HCT116 (cell line): ENCODE measurements around the gene ABTB2. TPM values are rescaled to one million over a fixed set of nuclear protein-coding genes. Genes with fewer than 3 reads are reported as not detected.

ENCODE experiments used
- ATAC-seq: fragments of 200-7000 bp; cut with Tn5 transposase; 2 replicates; pipeline ENCODE4 v1.9.1; 2020; ENCODE audit warnings: mild to moderate bottlenecking, moderate library complexity
- BruUV-seq: library from RNA; stranded (reverse); fragments of 400-500 nt; replicated peaks from 2 replicates; lab custom pipeline; 2021; lab: Mats Ljungman, UMichigan
- CTCF ChIA-PET: fragments of 300-600 bp; sonication (Branson Sonifier 250); formaldehyde crosslinking; loops from one replicate; lab custom pipeline; 2021; ENCODE audit warnings: antibody characterized with exemption; lab: Charles Lee
- POLR2A ChIA-PET: fragments of 300-600, 350-600 bp; sonication (Branson Sonifier 250); formaldehyde crosslinking; loops from one replicate; lab custom pipeline; 2021; ENCODE audit warnings: antibody characterized with exemption; lab: Charles Lee
- RAD21 ChIA-PET, 2 experiments: fragments of 300-600 bp; sonication (Branson Sonifier 250); formaldehyde crosslinking; loops; one replicate each; lab custom pipeline; 2023; ENCODE audit warnings: low total read pairs in 2 of 2; ENCODE audit not compliant: uncharacterized antibody in 2 of 2, unreplicated experiment in 2 of 2, low non-redundant PET in 1 of 2; lab: Charles Lee
- DNase-seq: peaks from one replicate; pipeline ENCODE4 v3.0.0-alpha.2; 2010; ENCODE audit warnings: low read depth, low spot score
- H2AFZ ChIP-seq: fragments of 200-600 bp; shearing (Covaris generic), sonication (generic); 2 replicates; pipeline ENCODE4 v1.6.1; 2017; ENCODE audit warnings: low read depth, mixed run types, mixed read lengths, antibody characterized with exemption, low read length; ENCODE audit not compliant: poor library complexity, severe bottlenecking
- H3K27ac ChIP-seq: 2 replicates; pipeline ENCODE4 v1.5.1; 2012; ENCODE audit warnings: low read depth, low read length
- H3K27me3 ChIP-seq: fragments of 200-600 bp; sonication (generic); 2 replicates; pipeline ENCODE4 v1.6.1; 2016; ENCODE audit warnings: mixed run types, low read length, mixed read lengths; ENCODE audit not compliant: insufficient read depth
- H3K36me3 ChIP-seq, 2 experiments: fragments of 200-500 bp in 1 of 2; fragments of 200-600 bp in 1 of 2; sonication (Bioruptor generic) in 1 of 2; sonication (generic) in 1 of 2; 2 replicates each; pipeline versions ENCODE4 v1.5.1 to v1.6.1; 2014 to 2016; ENCODE audit warnings: low read length in 2 of 2, inconsistent platforms in 1 of 2, mixed read lengths in 1 of 2, mixed run types in 1 of 2; ENCODE audit not compliant: insufficient read depth in 2 of 2, control insufficient read depth in 1 of 2
- H3K4me1 ChIP-seq, 2 experiments: fragments of 200-600 bp in 1 of 2; sonication (generic) in 1 of 2; 2 replicates each; pipeline versions ENCODE4 v1.5.1 to v1.6.1; 2012 to 2017; ENCODE audit warnings: low read length in 2 of 2, inconsistent platforms in 1 of 2, mild to moderate bottlenecking in 1 of 2, mixed read lengths in 1 of 2, mixed run types in 1 of 2, moderate library complexity in 1 of 2; ENCODE audit not compliant: insufficient read depth in 2 of 2, control insufficient read depth in 1 of 2
- H3K4me2 ChIP-seq: fragments of 200-600 bp; sonication (generic); 2 replicates; pipeline ENCODE4 v1.6.1; 2017; ENCODE audit warnings: mixed run types, low read length, mixed read lengths
- H3K4me3 ChIP-seq, 2 experiments: fragments of 200-600 bp in 1 of 2; sonication (generic) in 1 of 2; replicated peaks in 1 of 2; 2 replicates each; pipeline ENCODE4 v1.5.1; 2011 to 2016; ENCODE audit warnings: low read length in 2 of 2, control low read depth in 1 of 2, low read depth in 1 of 2, mild to moderate bottlenecking in 1 of 2, mixed read lengths in 1 of 2, mixed run types in 1 of 2
- H3K79me2 ChIP-seq: fragments of 200-600 bp; sonication (generic); 2 replicates; pipeline ENCODE4 v1.6.1; 2017; ENCODE audit warnings: mild to moderate bottlenecking, mixed run types, low read length, moderate library complexity, mixed read lengths; ENCODE audit not compliant: insufficient read depth
- H3K9ac ChIP-seq: fragments of 200-600 bp; sonication (generic); 2 replicates; pipeline ENCODE4 v1.6.1; 2016; ENCODE audit warnings: low read length, mixed read lengths
- H3K9me2 ChIP-seq: fragments of 200-600 bp; sonication (generic), shearing (Covaris generic); 2 replicates; pipeline ENCODE4 v1.6.1; 2017; ENCODE audit warnings: mixed run types, mild to moderate bottlenecking, moderate library complexity; ENCODE audit not compliant: insufficient read depth
- H3K9me3 ChIP-seq, 2 experiments: fragments of 200-500 bp in 1 of 2; fragments of 200-600 bp in 1 of 2; sonication (Bioruptor generic) in 1 of 2; sonication (generic) in 1 of 2; 2 replicates each; pipeline ENCODE4 v1.6.1; 2014 to 2017; ENCODE audit warnings: low read length in 2 of 2, mixed read lengths in 2 of 2, inconsistent platforms in 1 of 2, low read depth in 1 of 2, mild to moderate bottlenecking in 1 of 2, mixed run types in 1 of 2, moderate library complexity in 1 of 2; ENCODE audit not compliant: control insufficient read depth in 1 of 2, insufficient read depth in 1 of 2
- H4K20me1 ChIP-seq: fragments of 200-600 bp; sonication (generic), shearing (Covaris generic); 2 replicates; pipeline ENCODE4 v1.6.1; 2017; ENCODE audit warnings: mixed run types, mild to moderate bottlenecking, moderate library complexity; ENCODE audit not compliant: insufficient read depth
- CBX3 ChIP-seq: IDR thresholded peaks from 2 replicates; pipeline ENCODE4 v1.6.1; 2012; ENCODE audit warnings: low read depth
- CEBPB ChIP-seq: IDR thresholded peaks from 2 replicates; pipeline ENCODE4 v1.6.1; 2012; ENCODE audit warnings: low read depth
- CTCF ChIP-seq, 3 experiments: fragments of 200-600 bp in 1 of 3; sonication (generic) in 1 of 3; IDR thresholded peaks in 2 of 3; conservative IDR thresholded peaks in 1 of 3; 2 replicates each; pipeline ENCODE4 v1.5.1; 2012 to 2017; ENCODE audit warnings: low read depth in 2 of 3, low read length in 2 of 3, antibody characterized with exemption in 1 of 3, borderline replicate concordance in 1 of 3, control low read depth in 1 of 3, mild to moderate bottlenecking in 1 of 3, mixed read lengths in 1 of 3, mixed run types in 1 of 3, moderate library complexity in 1 of 3; ENCODE audit not compliant: insufficient read depth in 1 of 3
- ELF1 ChIP-seq: IDR thresholded peaks from 2 replicates; pipeline ENCODE4 v1.6.1; 2012; ENCODE audit warnings: low read depth, borderline replicate concordance
- EZH2 ChIP-seq: fragments of 200-600 bp; sonication (generic); IDR thresholded peaks from 2 replicates; pipeline ENCODE4 v1.6.1; 2017; ENCODE audit warnings: antibody characterized with exemption, mixed run types
- EZH2phosphoT487 ChIP-seq: fragments of 200-600 bp; IDR thresholded peaks from 2 replicates; pipeline ENCODE4 v1.6.1; 2018; ENCODE audit warnings: antibody characterized with exemption, borderline replicate concordance
- FOSL1 ChIP-seq: IDR thresholded peaks from 2 replicates; pipeline ENCODE4 v1.6.1; 2012; ENCODE audit warnings: low read depth
- POLR2A ChIP-seq: IDR thresholded peaks from 2 replicates; pipeline ENCODE4 v1.7.0; 2011; ENCODE audit warnings: borderline replicate concordance; ENCODE audit not compliant: insufficient read depth, insufficient read length; ENCODE audit errors: extremely low read depth
- RAD21 ChIP-seq: IDR thresholded peaks from 2 replicates; pipeline ENCODE4 v1.6.1; 2012; ENCODE audit warnings: low read depth, mild to moderate bottlenecking
- SIN3A ChIP-seq: IDR thresholded peaks from 2 replicates; pipeline ENCODE4 v1.6.1; 2012; ENCODE audit warnings: low read depth
- ZFX ChIP-seq: fragments of 450-650 bp; IDR thresholded peaks from 2 replicates; pipeline ENCODE4 v1.6.1; 2017
- ZNF274 ChIP-seq: fragments of 200-500 bp; sonication (Bioruptor generic); IDR thresholded peaks from 2 replicates; pipeline ENCODE4 v1.6.1; 2014; ENCODE audit warnings: mild to moderate bottlenecking, low read depth, low read length, inconsistent platforms
- intact Hi-C: fragments of 100-400 bp; cut with micrococcal nuclease; formaldehyde crosslinking; loops from 2 replicates; pipeline ENCODE4 v1.10.0; 2022
- total RNA-seq: library from RNA; stranded (reverse); gene quantifications from one replicate; pipeline ENCODE4 v1.2.1, GENCODE V29; 2021; ENCODE audit not compliant: unreplicated experiment
- TF ChIP-seq, protein P1 (sequence below): IDR thresholded peaks from 2 replicates; pipeline ENCODE4 v1.6.1; 2012; ENCODE audit warnings: low read depth
- TF ChIP-seq, protein P2 (sequence below): IDR thresholded peaks from 2 replicates; pipeline ENCODE4 v1.6.1; 2012

The ABTB2 gene
- total RNA-seq, 1 experiment from 2014 or later = 6.8 TPM

DNA sequence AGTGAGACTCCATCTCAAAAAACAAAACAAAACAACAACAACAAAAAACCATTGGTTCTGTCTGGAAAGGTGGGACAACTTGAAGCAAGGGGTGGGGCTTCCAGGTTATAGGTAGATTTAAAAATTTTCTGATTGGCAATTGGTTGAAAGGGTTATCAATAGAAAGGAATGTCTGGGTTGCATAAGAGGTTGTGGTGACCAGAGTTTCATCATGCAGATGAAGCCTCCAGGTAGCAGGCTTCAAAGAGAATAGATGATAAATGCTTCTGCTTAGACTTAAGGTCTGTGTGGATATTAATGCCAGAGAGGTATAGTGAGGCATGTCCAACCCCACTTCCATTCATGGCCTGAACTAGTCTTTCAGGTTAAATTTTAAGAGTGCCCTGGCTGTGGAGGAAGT, 135.8 kb downstream of the ABTB2 start:
- peaks cover 12 to 30% of the 10 kb centered on the region in 2 experiments; a peak in 3 of 4 replicates for H3K4me1 ChIP-seq
- ATAC-seq = 0 out of 2 replicates have a peak, but pooled peaks have one; percentile 41
- intact Hi-C loops = no loop called here
- CTCF ChIA-PET = no interaction called here
- no peak overlapping the region for H3K27ac ChIP-seq
- RAD21 ChIA-PET = no interaction called here
- no peak overlapping the region for H3K4me3 ChIP-seq
- H3K9me2 ChIP-seq = no peaks in the 10 kb centered on the region
- no TSS peak for BruUV-seq
- H2AFZ ChIP-seq = no peak overlapping the region
- no peak for TF ChIP-seq EZH2phosphoT487
- TF ChIP-seq CEBPB = peak; percentile 58
- H3K9ac ChIP-seq = no peak overlapping the region
- H3K4me2 ChIP-seq = no peak overlapping the region
- H3K9me3 ChIP-seq = no peaks in the 10 kb centered on the region
- POLR2A ChIA-PET = no interaction called here
- no peaks in the 10 kb centered on the region for H4K20me1 ChIP-seq
- H3K36me3 ChIP-seq = no peaks in the 10 kb centered on the region
- H3K27me3 ChIP-seq = no peaks in the 10 kb centered on the region
- no peaks in the 10 kb centered on the region for H3K79me2 ChIP-seq
- no peak for DNase-seq

DNA sequence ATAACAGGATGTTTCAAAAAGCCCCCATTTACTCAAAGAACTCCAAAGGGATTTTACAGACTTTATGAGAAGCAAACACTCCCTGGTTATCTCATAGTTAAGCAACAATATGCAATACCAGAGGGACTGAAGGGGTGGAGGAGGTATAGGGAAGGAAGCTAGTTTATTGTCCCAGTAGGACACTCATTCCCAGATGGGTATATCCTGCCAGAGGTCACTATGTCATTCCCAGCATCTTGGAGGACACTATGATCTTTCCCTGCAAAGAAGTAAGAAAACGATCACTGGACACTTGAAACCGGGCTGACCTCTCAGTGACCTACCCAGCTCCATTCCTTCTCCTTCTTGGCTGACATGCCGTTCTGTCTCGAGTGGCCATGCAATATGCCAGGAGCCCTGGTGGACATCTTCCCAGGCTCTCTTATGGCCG, 137.9 kb downstream of the ABTB2 start:
- CTCF ChIA-PET = no interaction called here
- no peak for ATAC-seq
- POLR2A ChIA-PET = no interaction called here

More for the DNA sequence above, 137.9 kb downstream of the ABTB2 start:
- no peaks in the 10 kb centered on the region for H3K36me3 ChIP-seq
- H3K79me2 ChIP-seq = no peaks in the 10 kb centered on the region
- TF ChIP-seq CBX3 (no peak), ZFX (no peak), POLR2A (no peak), CTCF (IDR thresholded peaks at IDR 0.05 in 2 of 3, conservative IDR thresholded peaks at IDR 0.05 in 1 of 3; ENCODE audit: borderline replicate concordance in 1 of 3, insufficient read depth in 1 of 3, low read depth in 2 of 3, low read length in 2 of 3) (no peak), EZH2phosphoT487 (no peak), RAD21 (no peak), FOSL1 (no peak), CEBPB (no peak), EZH2 (no peak), SIN3A (no peak), ELF1 (no peak), ZNF274 (no peak)
- TF ChIP-seq, protein P1, sequence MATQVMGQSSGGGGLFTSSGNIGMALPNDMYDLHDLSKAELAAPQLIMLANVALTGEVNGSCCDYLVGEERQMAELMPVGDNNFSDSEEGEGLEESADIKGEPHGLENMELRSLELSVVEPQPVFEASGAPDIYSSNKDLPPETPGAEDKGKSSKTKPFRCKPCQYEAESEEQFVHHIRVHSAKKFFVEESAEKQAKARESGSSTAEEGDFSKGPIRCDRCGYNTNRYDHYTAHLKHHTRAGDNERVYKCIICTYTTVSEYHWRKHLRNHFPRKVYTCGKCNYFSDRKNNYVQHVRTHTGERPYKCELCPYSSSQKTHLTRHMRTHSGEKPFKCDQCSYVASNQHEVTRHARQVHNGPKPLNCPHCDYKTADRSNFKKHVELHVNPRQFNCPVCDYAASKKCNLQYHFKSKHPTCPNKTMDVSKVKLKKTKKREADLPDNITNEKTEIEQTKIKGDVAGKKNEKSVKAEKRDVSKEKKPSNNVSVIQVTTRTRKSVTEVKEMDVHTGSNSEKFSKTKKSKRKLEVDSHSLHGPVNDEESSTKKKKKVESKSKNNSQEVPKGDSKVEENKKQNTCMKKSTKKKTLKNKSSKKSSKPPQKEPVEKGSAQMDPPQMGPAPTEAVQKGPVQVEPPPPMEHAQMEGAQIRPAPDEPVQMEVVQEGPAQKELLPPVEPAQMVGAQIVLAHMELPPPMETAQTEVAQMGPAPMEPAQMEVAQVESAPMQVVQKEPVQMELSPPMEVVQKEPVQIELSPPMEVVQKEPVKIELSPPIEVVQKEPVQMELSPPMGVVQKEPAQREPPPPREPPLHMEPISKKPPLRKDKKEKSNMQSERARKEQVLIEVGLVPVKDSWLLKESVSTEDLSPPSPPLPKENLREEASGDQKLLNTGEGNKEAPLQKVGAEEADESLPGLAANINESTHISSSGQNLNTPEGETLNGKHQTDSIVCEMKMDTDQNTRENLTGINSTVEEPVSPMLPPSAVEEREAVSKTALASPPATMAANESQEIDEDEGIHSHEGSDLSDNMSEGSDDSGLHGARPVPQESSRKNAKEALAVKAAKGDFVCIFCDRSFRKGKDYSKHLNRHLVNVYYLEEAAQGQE = no peak
- TF ChIP-seq, protein P2, sequence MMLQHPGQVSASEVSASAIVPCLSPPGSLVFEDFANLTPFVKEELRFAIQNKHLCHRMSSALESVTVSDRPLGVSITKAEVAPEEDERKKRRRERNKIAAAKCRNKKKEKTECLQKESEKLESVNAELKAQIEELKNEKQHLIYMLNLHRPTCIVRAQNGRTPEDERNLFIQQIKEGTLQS = no peak
- no peaks in the 10 kb centered on the region for H3K9me3 ChIP-seq
- no peaks in the 10 kb centered on the region for H3K27me3 ChIP-seq
- H3K9ac ChIP-seq = no peak overlapping the region
- H2AFZ ChIP-seq = no peak overlapping the region
- no peak overlapping the region for H3K4me2 ChIP-seq
- no peak overlapping the region for H3K4me3 ChIP-seq
- no peak overlapping the region for H3K27ac ChIP-seq
- DNase-seq = no peak
- H3K9me2 ChIP-seq = no peaks in the 10 kb centered on the region
- intact Hi-C loops = no loop called here
- H3K4me1 ChIP-seq = peaks cover 24 to 48% of the 10 kb centered on the region in 2 experiments
- H4K20me1 ChIP-seq = no peaks in the 10 kb centered on the region
- BruUV-seq = no TSS peak
- RAD21 ChIA-PET = no interaction called here
